ENCODE data around the gene TGFB2.

The TGFB2 gene

GRCh38 chr1:218467101-218468072, 122.3 kb downstream of the TGFB2 start:
- DNase-seq: no peak

DNA sequence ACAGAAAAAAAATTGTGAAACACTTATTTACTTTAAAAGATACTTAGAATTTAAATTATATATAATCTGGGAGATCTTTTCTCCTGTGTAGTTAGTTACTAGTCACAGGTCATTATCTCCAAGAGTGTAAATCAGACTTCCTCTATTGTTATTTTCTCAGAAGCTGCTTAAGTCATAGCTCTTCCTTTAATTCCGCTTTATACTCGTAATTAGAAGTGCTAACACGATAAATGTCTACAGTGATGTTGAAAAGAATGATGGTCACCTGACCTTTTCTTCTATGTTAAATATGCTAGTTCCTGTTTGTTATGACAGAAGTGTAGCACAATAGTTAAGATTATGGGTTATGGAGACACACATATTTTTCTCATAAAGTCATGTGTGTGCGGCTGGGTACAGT, 123.6 kb downstream of the TGFB2 start:
- DNase-seq: no peak

GRCh38 chr1:218472885-218473284, 127.7 kb downstream of the TGFB2 start:
- DNase-seq: no peak

- peak in 1 of 2 donors; percentile 1 for DNase-seq
These were observed 128.4 kb downstream of the TGFB2 start for GRCh38 chr1:218473522-218473921.

DNA sequence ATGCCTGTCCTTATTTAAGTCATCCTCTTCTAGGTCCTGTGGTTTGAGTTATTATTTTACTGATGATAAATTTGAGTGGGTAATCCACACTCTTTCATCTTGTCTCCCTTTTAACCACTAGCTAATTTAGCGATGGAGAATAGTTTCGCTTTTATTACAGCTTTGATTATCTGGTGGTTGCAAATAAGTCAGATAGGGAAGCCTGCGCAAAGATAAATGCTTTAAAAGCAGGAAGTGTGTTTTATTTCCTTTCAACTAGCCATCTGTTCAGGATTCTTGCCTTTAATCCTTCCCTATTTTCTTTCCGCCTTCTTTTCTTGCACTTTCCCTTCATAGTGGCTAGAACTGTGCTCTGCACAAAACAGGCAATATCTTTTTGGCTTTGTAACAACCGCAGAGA, 129.0 kb downstream of the TGFB2 start:
- DNase-seq: no peak

DNA sequence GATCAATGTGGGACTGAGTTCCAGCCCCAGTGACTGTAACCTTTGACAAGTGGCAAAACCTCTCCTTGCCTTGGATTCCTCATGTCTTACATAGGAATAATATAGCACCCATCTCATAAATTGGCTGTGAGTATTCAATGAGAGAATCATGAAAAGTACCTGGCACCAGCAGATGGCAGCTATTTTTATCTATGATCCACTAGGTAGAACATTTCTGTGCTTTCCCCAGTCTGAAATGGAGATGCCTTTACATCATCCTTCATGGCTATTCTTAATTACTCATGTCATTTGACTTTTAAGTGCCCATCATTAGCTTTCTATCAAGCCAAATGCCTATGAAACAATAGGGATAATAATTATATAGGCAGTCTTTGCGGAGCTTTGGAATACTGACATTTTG, 130.1 kb downstream of the TGFB2 start:
- no peak for DNase-seq

DNA sequence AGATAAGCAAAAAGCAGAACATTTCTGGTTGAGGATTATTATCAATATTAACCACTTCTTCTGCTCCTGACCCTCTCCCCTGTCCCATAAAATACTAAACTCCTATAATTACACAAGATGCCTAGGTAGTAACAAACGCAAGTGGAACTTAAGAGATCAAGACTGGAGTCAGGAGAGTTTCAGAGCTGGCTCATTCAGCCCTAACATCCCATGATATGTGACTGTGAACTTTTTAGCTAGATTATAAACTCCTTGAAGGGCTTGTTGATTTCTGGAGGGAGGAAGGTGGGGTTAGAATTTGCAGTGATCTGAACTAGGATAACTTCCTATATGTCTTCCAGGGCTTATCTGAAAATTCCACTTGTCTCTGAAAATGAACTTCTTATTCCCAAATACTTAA, 130.6 kb downstream of the TGFB2 start:
- no peak for DNase-seq

DNA sequence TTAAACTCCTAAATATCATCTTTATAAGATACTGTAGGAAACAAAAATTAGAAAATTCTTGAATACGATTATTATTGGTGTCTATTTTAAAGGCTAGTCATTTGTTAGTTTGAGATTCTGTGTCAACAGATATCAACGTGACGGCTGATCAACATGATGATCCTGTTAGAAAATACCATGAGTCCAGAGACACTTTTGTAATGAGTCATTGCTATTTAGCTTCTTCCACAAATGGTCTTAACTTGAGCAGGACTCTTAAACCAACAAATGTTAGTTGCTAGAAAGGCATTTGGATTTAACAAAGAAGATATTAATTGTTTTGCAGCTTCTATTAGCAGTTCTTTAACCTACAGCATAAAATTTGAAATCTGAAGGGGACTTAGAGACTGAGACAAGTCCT, 131.2 kb downstream of the TGFB2 start:
- DNase-seq: no peak

DNA sequence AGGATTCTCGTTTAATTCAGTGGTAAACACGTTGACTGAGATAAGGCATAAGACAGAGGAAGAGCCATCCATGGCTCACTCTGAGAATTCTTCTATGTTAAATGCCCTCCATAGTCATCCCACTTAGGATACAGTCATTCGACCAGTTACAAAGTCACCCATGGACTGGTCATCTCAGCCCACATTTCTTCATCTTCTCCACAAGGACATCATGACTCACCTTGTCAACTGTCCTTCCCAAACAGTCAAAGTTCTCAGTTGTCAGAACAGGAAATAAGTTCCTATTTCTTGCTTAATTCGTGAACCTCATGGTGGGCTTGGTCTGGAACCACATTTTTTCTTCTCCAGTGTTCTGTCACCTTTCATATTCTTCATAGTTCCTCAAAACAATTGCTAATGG, 133.2 kb downstream of the TGFB2 start:
- no peak for DNase-seq

DNA sequence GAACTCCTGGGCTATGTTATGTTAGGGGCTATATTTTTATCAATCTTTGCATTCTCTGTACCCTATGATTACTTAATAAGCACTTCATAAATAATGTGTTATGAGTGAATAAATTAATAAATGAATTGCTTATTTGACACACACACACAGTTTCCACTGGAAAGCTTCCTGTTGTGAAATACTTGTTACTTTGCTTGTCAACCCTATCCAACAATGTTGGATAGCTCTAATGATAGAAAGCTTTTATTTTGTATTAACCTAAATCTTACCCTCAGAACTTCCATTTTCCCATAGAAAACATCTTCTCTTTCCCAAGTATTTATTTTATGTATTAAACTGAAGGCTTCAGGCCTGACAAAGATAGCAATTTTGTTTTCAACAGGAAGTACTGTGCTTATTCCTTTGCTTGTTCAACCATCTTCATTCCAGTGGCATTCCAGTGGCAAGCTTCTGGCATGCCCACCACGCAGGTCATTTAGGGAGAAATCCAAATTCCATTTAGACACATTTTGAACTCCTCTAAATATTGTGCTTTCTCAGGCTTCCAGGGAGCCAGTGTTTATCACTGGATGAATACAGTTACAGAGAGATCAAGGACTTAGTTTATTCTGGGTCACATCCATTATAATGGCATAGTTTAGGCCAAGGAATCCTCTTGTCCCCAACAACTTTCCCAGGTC, 134.4 kb downstream of the TGFB2 start:
- DNase-seq: no peak

DNA sequence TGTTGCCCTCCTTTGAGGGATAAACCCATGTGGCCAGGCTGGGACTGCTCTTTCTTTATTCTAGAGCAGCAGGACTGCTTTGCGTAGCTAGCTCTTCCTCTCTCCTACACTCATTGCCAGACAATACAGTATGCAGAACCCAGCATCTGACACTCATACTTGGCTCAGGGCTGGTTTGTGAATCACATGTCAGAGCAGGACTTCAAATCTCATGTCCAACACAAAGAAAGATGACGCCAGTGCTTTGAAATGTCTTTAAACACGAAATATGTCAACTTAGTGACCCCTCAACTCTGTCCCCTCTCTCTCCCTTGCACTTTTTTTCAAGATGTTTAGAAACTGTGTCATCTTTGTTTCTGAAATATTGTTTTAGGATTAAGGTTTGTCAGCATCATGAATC, 135.0 kb downstream of the TGFB2 start:
- DNase-seq: no peak

DNA sequence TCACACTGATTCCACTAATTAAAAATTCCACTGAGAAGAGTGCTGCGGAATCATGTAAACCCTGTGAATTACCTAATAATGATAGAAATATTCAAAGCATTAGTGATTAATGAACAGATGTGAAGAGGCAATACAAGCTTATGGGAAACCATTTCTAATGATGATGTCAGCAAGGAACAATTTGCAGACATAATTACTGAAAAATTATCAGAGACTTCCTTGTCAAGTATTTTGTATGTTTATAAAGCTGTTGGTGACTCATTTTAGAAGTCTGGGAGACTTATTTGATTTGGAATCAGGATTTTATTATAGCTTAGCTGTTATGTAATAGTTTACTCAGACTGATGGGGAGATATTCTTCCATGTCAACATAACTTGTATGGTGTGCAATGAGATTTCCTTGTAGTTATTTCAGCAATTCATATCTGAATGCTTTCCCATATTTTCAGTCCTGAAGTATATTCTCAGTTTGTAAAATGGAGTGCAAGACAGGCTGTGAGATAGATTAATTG, 135.5 kb downstream of the TGFB2 start:
- no peak for DNase-seq

DNA sequence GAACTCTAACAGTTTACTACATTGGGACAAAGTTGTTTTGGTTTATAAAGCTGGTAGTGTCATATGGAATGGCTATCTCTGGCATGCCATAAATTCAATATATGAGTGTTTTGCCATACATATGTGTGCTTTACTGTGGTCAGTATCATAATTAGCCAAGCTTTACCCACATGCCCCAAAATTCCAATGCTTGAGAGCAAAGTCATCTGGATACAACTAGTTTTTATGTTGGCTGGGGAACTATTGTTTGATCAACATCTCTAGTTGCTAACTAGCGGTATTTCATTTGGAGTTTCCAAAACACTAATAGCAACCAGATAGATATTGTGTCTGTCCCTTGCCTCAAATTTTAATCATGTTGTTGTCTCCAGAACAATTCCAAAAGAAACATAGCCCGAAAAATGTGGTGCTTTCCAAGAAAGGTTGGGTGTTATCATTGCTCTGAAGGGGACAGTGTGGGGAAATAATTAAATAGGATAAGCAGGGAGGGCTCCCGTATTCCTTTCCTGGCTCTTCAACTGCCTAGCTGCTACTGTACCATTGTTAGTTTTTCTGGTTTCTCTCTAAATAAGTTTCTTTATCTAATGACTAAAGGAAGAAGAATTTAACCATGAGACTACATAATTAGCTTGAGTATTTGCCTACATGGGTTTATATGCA, 136.1 kb downstream of the TGFB2 start:
- DNase-seq: no peak

DNA sequence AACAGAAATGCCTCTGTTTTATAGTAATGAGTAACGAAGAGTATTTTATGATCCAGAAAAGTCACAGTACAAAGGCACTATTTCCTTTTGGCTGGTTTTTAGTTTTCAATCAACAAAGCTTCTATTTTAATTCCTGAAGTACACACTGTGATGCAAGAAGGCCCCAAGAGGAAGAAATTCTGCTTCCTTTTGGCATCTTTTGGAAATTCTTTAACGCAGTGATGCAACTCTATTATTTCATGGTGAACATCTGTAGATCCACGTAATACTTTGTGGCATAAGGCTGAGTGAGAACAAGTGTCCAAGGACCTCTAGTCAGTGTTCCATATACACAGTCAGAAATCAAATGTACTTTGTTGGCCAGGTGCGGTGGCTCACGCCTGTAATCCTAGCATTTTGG, 137.5 kb downstream of the TGFB2 start:
- no peak for DNase-seq

DNA sequence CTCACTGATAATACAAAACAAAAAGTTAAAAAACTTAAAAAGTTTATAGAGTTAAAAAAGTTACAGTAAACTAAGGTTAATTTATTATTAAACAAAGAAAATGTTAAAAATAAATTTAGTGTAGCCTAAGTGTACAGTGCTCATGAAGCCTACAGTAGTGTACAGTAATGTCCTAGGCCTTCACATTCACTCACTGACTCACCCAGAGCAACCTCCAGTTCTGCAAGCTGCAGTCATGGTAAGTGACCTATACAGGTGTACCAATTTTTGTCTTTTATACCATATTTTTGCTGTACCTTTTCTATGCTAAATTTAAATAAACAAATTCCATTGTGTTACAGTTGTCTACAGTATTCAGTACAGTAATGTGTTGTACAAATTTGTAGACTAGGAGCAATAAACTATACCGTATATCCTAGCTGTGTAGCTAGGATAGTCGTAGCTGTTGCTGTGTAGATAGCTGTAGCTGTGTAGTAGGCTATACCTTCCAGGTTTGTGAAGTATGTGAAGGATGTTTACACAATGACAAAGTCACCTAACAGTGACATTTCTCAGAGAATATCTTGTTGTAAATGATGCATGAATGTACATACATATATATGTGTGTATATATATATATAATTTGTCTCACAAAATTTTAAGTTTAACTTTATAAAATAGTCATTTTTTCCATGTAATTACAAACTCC, 140.2 kb downstream of the TGFB2 start:
- no peak for DNase-seq

- no peak for DNase-seq
These were observed 143.4 kb downstream of the TGFB2 start for GRCh38 chr1:218488531-218488930.

GRCh38 chr1:218488986-218489385, 143.8 kb downstream of the TGFB2 start:
- no peak for DNase-seq

- DNase-seq: no peak
These were observed 145.3 kb downstream of the TGFB2 start for GRCh38 chr1:218490406-218490922.

- no peak for DNase-seq
These were observed 147.7 kb downstream of the TGFB2 start for GRCh38 chr1:218492874-218493273.

GRCh38 chr1:218493986-218494385, 148.8 kb downstream of the TGFB2 start:
- DNase-seq: no peak

Data from activated CD4-positive, alpha-beta T cell treated with anti-CD3 and anti-CD28 coated beads for 4 hours (primary cell).